NCI-H2171 (cell line): ENCODE results near the gene CCSER2.
"Not testable (repeated sequence)": the region's sequence is repeated elsewhere in the genome, so short reads cannot be mapped to it uniquely, and the experiment has no call there.

Experiments
- DNase-seq: peaks from one replicate; lab custom pipeline; 2025; lab: John Stamatoyannopoulos, UW

The CCSER2 gene, protein sequence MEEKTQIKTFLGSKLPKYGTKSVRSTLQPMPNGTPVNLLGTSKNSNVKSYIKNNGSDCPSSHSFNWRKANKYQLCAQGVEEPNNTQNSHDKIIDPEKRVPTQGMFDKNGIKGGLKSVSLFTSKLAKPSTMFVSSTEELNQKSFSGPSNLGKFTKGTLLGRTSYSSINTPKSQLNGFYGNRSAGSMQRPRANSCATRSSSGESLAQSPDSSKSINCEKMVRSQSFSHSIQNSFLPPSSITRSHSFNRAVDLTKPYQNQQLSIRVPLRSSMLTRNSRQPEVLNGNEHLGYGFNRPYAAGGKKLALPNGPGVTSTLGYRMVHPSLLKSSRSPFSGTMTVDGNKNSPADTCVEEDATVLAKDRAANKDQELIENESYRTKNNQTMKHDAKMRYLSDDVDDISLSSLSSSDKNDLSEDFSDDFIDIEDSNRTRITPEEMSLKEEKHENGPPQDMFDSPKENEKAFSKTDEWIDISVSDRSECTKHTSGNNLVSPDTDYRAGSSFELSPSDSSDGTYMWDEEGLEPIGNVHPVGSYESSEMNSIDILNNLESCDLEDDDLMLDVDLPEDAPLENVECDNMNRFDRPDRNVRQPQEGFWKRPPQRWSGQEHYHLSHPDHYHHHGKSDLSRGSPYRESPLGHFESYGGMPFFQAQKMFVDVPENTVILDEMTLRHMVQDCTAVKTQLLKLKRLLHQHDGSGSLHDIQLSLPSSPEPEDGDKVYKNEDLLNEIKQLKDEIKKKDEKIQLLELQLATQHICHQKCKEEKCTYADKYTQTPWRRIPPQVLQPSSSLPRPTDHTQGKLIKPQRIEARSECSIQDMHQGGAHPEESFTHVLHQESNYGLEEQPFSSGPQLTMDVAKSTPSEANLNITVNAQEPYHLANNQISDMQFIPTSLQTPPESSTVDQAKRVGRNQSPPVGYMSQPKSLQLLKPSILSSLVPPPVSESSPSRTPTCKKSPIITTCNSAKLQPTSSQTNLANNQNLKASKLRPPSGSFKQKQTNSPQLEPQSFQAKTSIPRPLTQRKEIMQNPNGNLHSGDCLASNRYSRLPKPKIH

DNA sequence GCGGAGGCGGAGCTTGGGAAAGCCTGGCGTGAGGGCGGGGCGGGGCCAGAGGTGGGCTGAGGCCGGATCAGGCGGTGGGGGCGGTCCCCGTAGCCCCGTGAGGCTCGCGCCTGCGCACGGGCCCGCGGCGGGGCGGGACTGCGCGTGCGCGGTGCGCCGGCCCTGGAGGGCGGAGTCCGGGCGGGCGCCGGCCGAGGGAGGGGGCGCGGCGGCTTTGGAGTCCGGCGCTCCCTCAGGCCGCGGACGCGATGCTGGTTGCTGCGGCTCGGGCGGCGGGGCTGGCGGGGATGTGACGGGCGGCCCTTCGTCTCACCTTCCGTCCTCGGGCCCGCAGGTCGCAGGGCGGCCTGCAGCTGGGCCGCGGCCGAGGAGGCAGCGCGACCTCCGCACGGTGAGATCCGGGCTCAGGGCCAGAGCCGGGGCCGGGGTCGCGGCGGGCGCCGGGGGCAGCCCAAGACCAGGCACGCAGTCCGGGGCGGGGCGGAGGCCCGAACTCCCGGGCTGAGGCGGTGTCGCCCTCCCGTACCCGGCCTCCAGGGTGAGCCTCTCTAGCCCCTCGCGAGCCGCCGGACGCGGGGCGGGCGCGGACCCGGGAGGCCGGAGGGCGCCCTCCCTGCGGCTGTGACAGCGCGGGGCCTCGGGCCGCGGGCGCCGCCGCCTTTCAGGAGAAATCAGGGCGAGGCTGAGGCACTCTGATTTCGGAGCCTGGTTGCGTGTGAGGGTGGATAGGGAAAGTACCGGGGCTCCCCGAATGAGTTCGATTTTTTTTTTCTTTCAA lies at the start of gene CCSER2:
TSS of gene CCSER2 (plus strand) at position 172 of the 778 bp plus-strand sequence. CDS start 42,464 bp downstream, outside the sequence.
- DNase-seq = peak; percentile 70

DNA sequence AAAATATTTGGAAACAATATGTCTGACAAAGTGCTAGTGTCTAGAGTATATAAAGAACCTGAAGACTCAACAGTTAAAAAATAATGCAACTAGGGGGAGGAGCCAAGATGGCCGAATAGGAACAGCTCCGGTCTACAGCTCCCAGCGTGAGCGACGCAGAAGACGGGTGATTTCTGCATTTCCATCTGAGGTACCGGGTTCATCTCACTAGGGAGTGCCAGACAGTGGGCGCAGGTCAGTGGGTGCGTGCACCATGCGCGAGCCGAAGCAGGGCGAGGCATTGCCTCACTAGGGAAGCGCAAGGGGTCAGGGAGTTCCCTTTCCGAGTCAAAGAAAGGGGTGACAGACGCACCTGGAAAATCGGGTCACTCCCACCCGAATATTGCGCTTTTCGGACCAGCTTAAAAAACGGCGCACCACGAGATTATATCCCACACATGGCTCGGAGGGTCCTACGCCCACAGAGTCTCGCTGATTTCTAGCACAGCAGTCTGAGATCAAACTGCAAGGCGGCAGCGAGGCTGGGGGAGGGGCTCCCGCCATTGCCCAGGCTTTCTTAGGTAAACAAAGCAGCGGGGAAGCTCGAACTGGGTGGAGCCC lies 48.4 kb upstream of the CCSER2 start:
- not testable (repeated sequence) for DNase-seq

DNA sequence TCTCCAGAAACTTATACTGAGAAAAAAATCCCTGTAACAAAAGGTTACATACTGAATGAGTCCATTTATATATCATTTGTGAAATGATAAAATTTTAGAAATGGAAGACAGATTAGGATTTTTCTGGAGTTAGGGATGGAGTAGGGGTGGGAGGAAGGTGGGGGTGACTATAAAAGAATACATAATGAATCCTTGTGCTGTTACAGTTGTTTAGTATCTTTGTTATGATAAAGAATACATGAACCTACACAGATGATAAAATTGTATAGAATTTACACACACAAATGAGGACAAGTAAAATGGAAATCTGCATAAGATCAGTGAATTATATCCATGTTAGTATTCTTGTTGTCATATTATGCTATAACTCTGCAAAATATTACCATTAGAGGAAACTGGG lies 41.7 kb upstream of the CCSER2 start:
- DNase-seq = no peak

DNA sequence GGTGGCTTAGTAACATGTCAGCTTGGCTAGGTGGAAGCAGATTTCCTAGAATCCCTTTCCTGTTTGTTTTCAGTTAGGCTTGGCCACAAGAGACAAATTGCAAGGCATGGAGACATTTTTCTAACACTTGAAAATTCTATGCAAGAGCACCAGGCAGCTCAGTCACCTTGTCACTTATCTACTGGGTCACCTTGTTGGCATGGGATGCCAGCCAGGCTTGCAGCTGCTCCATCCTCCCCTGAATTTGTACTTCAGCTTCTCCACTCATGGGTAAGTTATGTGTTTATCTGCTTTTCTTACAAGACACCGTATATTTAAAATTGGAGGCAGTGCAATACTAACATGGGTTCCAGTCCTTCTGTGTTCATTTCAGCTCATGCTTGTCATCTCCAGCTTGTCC lies 40.2 kb upstream of the CCSER2 start:
- no peak for DNase-seq

DNA sequence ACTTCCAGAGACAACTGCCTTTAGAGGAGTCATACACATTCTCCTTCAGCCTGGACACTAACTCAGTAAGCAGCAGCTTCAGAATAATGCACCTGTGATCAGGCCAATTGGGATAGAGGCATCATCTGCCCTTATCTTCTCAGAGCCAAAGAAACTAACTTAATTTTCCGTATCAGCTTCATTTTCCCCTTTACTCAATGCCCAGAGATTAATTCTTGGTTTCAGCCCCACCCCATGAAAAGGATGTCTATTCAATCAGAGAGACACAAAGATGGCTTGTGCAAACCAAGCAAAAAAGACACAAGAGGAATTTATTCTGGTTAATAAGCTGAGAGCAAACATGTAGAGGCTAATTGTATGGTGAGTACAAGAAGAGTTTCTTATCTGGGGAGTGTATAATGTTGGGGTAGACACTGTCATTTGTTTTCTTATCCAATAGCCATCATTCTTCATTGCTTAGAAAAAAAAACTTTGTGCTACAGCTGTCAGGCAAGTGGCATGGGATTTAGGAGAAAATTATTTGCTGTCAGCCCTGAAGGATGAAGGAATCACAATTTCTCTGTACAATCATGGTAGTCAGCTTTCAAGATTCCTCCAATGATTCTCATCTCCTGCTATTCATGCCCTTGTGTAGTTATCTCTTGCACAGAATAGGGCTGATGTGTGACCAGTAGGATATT lies 38.7 kb upstream of the CCSER2 start:
- DNase-seq = no peak

DNA sequence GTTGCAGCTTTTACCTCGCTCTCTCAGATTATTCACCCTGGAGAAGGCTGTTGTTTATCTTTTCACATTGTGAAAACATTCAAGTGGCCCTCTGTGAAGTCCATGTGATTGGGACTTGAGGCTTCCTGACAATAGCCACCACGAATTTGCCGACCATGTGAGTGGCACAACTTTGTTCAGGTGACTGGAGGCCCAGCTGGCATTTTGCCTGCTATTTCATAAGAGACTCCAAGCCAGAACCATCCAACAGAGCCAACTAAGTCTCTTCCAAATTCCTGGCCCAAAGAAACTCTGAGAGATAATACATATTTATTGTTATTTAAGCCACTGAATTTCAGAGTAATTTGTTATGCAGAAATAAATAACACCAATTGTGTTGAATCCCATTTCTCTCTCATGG lies 38.2 kb upstream of the CCSER2 start:
- no peak for DNase-seq

DNA sequence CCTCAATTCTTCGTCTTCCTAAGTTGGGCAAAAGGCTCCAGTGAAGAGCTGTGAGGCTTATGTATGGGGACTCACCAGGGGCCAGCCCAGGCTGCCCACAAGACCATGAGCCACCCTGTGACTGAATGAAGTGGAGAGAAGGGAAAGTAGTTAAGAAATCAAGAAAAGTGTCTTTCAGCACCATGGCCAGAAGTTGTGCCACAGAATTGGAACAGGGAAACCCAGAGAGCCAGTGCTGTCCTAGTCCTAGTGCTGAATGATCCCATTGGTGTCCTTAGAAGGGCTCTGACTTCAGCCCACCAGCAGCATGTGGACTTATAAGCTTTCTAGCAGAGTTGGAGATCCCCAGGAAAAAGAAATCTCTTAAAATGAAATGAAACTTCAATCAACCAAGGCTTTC lies 37.0 kb upstream of the CCSER2 start:
- DNase-seq = no peak

DNA sequence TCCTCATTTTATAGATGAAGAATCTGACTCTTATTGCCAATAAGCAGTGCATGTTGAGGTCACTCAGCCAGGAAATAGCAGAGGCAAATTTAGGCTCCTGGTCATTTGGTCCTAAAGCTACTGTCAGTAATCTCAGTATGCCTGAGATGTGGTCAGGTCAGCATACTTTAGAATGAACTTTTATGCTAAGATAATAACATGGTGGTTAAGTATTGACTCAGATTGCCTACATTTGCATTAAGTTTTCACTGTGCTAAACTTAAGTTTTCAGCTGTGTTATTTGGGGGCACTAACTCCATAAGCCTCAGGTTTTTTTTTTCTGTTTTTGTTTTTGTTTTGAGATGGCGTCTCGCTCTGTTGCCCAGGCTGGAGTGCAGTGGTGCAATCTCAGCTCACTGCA lies 35.9 kb upstream of the CCSER2 start:
- DNase-seq = no peak

DNA sequence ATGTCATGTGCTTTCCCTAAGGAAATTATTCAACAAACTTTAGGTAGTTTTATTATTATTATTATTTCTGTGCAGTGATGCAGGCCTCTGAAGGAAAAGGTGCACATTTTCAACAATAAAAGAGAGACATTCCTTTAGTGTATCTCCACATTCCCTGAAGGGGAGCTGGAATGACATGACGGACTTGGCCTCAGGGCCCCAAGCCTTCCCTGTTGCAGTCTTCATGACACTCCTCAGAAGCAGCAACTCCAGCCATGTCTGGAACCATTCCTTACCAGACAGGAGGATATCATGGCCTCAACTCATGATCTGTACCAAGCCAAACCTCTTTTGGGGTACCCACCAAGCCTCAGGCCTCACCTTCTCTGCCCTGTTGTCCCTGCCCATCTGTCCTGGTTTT lies 35.2 kb upstream of the CCSER2 start:
- DNase-seq = no peak

DNA sequence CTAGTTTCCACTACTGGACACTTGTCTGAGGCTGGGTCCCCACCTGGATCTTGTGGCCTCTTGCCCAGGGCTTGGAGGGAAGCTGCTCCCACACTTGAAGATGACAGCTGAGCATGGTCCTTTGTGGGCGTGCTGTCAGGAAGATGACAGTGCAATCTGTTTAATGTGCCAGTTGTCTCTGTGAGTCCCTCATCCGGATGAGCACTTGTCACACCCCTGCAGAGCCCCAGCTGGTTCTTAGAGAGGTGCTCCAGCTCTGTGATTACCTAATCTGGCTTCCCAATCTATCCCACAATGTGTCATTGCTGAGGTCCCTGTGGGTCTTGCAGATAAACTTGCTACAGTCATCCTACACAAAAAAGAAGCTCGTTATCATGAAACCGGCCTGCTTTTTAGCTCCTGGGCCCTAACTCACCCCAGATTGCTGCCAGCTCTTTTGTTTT lies 34.8 kb upstream of the CCSER2 start:
- peak; percentile 6 for DNase-seq

DNA sequence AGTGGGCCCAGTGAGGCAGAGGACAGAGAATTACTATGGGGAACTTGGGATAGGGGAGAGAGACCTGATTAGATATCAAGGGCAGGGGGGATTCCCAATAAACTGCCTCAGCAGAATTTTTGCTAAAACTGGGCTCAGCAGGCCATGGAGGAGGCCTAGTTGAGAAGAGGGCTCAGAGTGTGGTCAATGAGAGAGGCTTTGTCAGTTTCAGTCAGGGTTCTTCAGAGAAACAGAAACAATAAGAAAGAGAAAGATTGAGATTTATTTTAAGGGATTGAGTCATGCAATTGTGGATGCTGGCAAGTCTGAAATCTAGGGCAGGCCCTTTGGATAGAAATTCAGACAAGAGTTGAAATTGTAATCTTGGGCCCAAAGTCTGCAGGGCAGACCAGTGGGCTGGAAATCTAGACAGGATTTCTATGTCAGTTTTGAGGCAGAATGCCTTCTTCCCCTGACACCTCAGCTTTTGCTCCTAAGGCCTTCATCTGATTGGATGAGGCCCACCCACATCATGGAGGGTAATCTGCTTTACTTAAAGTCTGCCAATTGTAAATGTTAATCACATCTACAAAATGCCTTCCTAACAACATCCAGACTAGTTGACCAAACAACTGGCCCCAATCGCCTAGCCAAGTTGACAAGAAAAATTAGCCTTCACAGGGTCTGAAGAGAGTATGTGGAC lies 33.5 kb upstream of the CCSER2 start:
- DNase-seq = no peak

DNA sequence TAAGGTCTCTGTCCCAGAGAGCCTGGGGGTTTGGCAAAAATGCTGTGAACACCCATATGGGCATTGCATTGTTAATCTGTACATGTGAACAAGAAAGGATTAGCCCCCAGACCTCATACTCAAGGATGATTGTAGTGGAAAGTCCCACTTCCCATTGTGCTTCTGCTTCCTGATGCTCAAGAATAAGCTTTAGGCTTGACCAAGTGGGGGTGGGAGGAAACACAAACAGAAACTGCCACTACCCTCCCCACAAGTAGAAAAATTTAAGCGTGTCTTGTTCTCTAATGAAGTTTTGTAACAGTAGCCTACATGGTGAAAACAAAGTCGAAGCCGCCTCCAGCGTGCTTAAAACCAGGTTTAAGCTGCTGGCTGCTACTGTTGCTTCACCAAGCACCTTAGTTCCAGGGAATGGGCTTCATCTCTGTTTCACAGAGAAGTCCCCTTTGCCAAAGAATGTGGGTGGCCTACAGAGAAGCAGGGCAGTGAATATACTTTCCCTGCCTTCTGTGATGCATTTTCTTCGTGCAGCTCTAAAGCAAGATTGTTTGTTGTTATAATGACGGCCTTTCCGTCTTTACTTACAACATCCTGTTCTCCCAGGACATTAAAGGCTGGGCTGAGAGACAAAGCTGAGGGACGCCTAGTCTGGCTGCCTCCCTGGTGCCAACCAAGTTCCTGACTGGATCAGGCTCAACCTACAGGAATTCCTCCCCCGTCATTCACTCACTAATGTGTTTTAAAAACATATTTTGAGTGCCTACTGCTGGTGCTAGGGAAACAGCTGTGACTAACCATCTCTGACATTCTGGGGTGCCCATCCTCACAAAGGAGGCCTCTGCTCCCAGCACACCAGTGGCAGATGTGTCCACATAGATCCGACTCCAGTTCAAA lies 32.1 kb upstream of the CCSER2 start:
- DNase-seq = no peak

DNA sequence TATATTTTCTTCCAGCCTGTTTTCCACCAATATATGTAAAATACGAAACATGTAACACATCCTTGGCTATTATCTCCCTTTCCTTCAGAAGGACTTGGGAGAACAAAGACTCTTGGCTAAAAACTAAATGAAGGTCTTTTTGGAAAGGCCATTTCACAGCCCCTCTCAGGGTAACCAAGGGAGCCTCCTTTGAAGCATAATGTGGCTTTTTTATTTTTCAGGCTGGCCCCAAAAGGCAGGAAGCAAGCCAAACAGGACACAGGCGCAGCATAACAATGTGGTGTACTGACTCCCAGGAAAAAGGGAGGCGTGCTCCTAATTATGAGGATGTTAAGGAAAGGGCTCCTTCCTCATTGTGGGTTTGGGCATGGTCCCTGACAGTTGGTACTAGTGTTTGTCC lies 30.3 kb upstream of the CCSER2 start:
- DNase-seq = no peak

DNA sequence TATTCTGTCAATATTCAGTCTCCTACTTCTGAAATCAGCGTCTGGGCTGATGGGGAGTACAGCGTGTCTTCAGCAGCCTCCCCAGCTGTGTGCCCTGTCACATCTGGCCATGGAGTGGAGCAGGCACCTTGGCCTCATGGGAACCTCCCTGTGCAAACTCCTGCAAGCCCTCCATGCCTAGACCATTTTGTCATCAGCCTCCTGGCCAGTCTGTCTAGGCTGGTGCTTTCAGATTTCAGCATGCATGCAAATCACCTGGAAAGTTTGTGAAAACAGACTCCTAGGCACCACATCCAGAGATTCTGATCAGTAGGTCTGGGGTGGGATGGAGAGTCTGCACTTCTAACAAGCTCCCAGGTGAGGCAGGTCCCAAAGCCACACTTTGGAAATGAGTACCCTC lies 26.2 kb upstream of the CCSER2 start:
- no peak for DNase-seq

DNA sequence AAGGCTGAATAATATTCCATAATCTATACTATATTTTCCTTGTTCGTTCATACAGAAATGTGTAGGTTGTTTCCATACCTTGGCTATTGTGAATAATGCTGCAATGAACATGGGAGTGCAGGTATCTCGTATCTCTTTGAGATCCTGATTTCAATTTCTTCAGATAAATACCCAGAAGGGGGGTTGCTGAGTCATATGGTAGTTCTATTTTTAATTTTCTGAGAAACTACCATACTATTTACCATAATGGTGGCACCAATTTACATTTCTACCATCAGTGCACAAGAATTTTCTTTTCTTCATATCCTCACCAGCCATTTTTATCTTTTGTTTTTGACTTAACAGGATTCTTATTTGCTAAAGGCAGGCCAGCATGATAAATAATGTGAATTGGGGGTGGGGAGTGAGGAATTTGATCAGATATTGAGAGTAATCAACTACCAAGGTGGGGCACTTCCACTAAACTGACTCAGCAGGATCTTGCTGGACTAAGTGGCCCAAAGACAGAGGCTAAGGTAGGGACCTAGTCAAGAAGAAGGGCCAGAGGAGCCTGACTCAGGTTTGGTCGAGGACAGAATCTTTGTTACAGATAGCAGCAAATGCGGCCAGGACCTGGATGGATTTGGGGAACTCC lies 21.5 kb upstream of the CCSER2 start:
- DNase-seq = no peak

DNA sequence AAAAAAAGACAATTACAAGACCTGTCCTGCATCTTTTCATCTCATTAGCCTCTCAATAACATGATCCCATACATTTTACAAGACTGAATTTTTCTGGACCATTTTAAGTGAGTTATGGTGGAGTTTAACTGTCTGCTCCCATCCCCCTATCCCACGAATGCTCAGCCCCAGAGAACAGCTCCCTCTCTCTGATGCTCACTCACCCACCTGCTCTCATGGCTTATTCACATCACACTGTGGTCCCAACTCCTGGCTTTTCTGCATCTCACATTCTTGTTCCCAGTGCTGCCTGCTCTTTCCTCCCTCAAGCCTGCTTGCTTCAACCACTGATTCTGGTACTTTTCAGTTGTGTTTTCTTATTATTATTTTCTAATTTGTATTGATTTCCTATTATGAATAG lies 20.4 kb upstream of the CCSER2 start:
- DNase-seq = no peak

DNA sequence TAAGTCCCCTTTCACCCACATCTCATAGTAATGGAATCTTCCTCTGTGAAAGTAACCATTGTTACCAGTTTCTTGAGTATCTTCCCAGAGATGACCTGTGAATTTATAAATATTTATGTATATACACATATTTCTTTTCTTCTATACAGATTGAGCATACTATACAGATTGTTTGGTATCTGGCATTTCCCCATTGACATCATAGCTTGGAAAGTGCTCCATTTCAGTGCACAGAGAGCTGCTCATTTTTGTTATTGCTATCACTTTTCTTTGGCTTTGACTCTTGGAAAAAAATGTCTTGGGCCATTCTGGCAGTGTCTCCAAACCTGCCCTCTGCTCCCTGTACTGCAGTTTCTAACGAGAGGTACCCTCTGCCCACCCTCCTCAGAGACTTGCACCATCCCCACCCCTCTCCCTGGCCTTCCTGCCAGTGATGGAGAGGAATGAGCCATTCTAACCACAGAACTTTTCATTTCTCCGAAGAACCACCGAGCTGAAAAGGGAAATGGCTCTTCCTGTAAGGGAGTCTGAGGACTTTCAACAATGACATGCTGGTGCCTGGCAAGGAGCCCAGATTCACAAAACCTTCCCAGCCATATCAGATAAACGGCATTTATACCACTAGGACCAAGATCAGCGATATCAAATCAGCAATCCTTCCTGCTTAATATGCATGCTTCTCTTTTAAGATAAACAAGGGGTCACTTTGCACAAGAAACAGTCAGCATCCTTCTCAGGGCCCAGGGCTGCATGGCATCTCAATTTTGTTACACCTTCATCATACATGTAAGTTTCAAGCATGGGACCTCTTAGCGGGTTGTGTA lies 19.7 kb upstream of the CCSER2 start:
- DNase-seq = peak; percentile 5

DNA sequence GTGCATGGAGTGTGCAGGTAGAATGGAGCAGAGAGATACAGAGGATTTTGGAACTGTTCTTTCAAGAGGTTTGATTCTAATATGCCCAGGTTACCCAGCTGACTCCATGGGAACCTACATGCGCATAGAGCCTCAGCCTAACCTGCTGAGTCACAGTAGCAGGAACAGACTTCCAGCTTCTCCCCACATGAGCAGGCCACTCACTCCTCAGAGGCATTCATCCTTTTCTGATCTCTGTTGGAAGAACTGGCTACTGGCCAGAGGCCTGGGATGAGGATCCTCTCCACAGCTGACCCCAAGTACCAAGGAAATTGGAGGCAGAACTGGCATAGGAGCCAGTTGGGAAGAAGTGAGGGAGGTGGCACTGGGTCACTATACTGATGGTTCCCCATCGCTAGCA lies 17.9 kb upstream of the CCSER2 start:
- no peak for DNase-seq
